ENCODE results near the gene UBAC2. TPM values are rescaled to one million over a fixed set of nuclear protein-coding genes. Genes with fewer than 3 reads are reported as not detected.

UBAC2 gene
- total and polyA plus RNA-seq, 2 of the 8 experiments (the other 6 are each of a cell fraction or from before 2014, with no cell fraction given) = 75.9 to 76.9 TPM

DNA sequence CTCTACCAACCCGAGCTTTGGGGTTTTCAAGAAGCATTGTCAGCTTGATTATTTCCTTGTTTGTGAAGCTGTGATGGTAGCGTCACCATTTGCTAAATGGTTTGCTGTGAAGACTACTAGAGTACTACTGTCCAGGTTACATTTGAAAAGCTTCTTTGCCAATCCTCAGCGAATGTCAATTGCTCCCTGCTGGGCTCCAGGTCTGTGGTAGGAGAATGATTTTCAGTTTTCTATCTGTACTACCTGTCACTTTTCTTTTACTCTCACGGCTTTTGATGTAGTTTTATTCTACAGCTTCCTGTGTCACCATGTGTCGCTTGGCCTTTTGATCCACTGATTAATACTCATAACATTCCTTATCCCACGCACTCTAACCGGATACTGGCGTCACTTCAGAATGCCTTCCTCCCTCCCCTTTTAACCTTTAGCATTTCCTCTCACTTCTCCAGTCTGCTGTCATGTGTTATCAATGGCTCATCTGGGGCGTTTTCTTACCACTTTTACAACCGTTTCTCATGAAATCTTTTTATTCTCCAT is 114.1 kb downstream of the UBAC2 start:
- no peak overlapping the region for H2AFZ ChIP-seq (ENCODE audit: low read length)
- H3K4ac ChIP-seq (replicated peaks; ENCODE audit: insufficient read length, low read depth, low read length) = no peak overlapping the region
- no peak overlapping the region for H3K4me3 ChIP-seq (ENCODE audit: extremely low read depth in 1 of 4, insufficient read depth in 2 of 4, low read depth in 3 of 4, low read length in 4 of 4)
- POLR2A ChIA-PET (ENCODE audit: partially characterized antibody) = no interaction called here
- FAIRE-seq = no peak
- no peak overlapping the region for H4K8ac ChIP-seq (ENCODE audit: extremely low read depth, insufficient read depth, low read length)
- peaks cover 4 to 5% of the 10 kb centered on the region in 2 experiments for H4K20me1 ChIP-seq (replicated peaks in 1 of 2; ENCODE audit: control insufficient read depth in 1 of 2, insufficient read depth in 2 of 2, low read length in 2 of 2)
- H2BK12ac ChIP-seq (ENCODE audit: low read depth, low read length) = no peak overlapping the region
- H2BK20ac ChIP-seq (ENCODE audit: low read length) = no peak overlapping the region
- no peaks in the 10 kb centered on the region for H3K27me3 ChIP-seq (replicated peaks in 1 of 4; ENCODE audit: control insufficient read depth in 3 of 4, extremely low read depth in 1 of 4, insufficient read depth in 3 of 4, low read length in 3 of 4)
- no peak for DNase-seq (ENCODE audit: low read depth in 1 of 2, low spot score in 2 of 2)
- H2BK120ac ChIP-seq (replicated peaks; ENCODE audit: low read depth, low read length) = no peak overlapping the region
- H3K79me2 ChIP-seq (ENCODE audit: control insufficient read depth in 1 of 2, insufficient read depth in 2 of 2, low read length in 2 of 2) = no peaks in the 10 kb centered on the region
- H2AK5ac ChIP-seq (ENCODE audit: low read depth, low read length) = no peak overlapping the region
- H3K27ac ChIP-seq (ENCODE audit: low read depth, low read length) = no peak overlapping the region
- H3K79me1 ChIP-seq (ENCODE audit: low read depth, low read length) = no peaks in the 10 kb centered on the region; the same call in 1 of the 2 replicates
- no peak overlapping the region for H3K23ac ChIP-seq (ENCODE audit: insufficient read length)
- H3K23me2 ChIP-seq (ENCODE audit: low read depth, low read length) = no peaks in the 10 kb centered on the region
- peaks cover 0 to 7% (median 0%) of the 10 kb centered on the region in 4 experiments; a peak in 2 of 8 replicates for H3K36me3 ChIP-seq (ENCODE audit: control insufficient read depth in 2 of 4, insufficient read depth in 4 of 4, low read length in 3 of 4)
- no peaks in the 10 kb centered on the region for H3K9me3 ChIP-seq (ENCODE audit: insufficient read depth in 2 of 2, low read depth in 1 of 2, low read length in 1 of 2)
- peaks cover 0 to 3% (median 0%) of the 10 kb centered on the region in 4 experiments; a peak in 1 of 7 replicates for H3K4me1 ChIP-seq (replicated peaks in 1 of 4; ENCODE audit: control insufficient read depth in 3 of 4, insufficient read depth in 4 of 4, low read length in 3 of 4)
- no peak overlapping the region for H3K14ac ChIP-seq (ENCODE audit: insufficient read length)
- no peak overlapping the region for H3K9ac ChIP-seq (replicated peaks in 1 of 4; ENCODE audit: extremely low read depth in 1 of 4, low read depth in 3 of 4, low read length in 3 of 4)
- no peak overlapping the region for H3K56ac ChIP-seq (replicated peaks; ENCODE audit: insufficient read length, low read depth, low read length)
- 85 to 100% methylated on average over 3 to 10 of the region's 10 CpGs for WGBS, 2 experiments (ENCODE audit: extremely low coverage in 1 of 2, insufficient coverage in 1 of 2, insufficient read length in 1 of 2, insufficient replicate concordance in 2 of 2, low coverage in 1 of 2, low lambda C conversion rate in 2 of 2, missing lambda C conversion rate in 1 of 2)
- H2BK5ac ChIP-seq (ENCODE audit: low read depth, low read length) = no peak overlapping the region
- H4K5ac ChIP-seq (ENCODE audit: insufficient read length, low read depth, low read length) = no peak overlapping the region
- no peak overlapping the region for H3K4me2 ChIP-seq (ENCODE audit: insufficient read depth in 1 of 2, low read depth in 2 of 2, low read length in 2 of 2)
- H3K18ac ChIP-seq (ENCODE audit: extremely low read depth, low read length) = no peak overlapping the region
- no peak overlapping the region for H2BK15ac ChIP-seq (ENCODE audit: low read length)
- H4K91ac ChIP-seq (replicated peaks; ENCODE audit: insufficient read length, low read length) = no peak overlapping the region
- CTCF ChIA-PET (ENCODE audit: partially characterized antibody) = interaction anchor here (0.6 to 1.3 kb wide), 7 partner anchors 47 to 699 kb away, joined by 3 to 5 read pairs (median 3); no protein-coding TSS in a partner anchor
- TF ChIP-seq PHF8 (conservative IDR thresholded peaks at IDR 0.05; ENCODE audit: low read depth, low read length) = no peak
- TF ChIP-seq KDM1A (IDR thresholded peaks at IDR 0.05; ENCODE audit: borderline replicate concordance, low read length) = no peak
- TF ChIP-seq YY1 (IDR thresholded peaks at IDR 0.05; ENCODE audit: low read depth, low read length) = no peak
- TF ChIP-seq ATF2 (IDR thresholded peaks at IDR 0.05; ENCODE audit: low read length) = no peak
- TF ChIP-seq POU5F1 (IDR thresholded peaks at IDR 0.05; ENCODE audit: low read depth, low read length) = no peak
- TF ChIP-seq RFX5 (IDR thresholded peaks at IDR 0.05; ENCODE audit: borderline replicate concordance, low read depth, low read length) = no peak
- no peak for TF ChIP-seq TCF12 (IDR thresholded peaks at IDR 0.05; ENCODE audit: low read depth, low read length)
- no peak for TF ChIP-seq CHD1 (IDR thresholded peaks at IDR 0.05; ENCODE audit: low read depth, low read length)
- TF ChIP-seq, protein P1, sequence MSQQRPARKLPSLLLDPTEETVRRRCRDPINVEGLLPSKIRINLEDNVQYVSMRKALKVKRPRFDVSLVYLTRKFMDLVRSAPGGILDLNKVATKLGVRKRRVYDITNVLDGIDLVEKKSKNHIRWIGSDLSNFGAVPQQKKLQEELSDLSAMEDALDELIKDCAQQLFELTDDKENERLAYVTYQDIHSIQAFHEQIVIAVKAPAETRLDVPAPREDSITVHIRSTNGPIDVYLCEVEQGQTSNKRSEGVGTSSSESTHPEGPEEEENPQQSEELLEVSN (IDR thresholded peaks at IDR 0.05) = no peak
- no peak for TF ChIP-seq BACH1 (IDR thresholded peaks at IDR 0.05; ENCODE audit: low read length)
- no peak for TF ChIP-seq POLR2A (IDR thresholded peaks at IDR 0.05; ENCODE audit: control extremely low read depth in 1 of 2, low read depth in 2 of 2, low read length in 2 of 2)
- TF ChIP-seq ASH2L (IDR thresholded peaks at IDR 0.05; ENCODE audit: low read length) = no peak
- TF ChIP-seq RXRA (IDR thresholded peaks at IDR 0.05; ENCODE audit: insufficient read depth, low read depth, low read length) = no peak
